HK-2 (cell line): Measurements from ENCODE around the gene TYK2.
A peak's percentile ranks its signal among the peaks of the same experiment; 100 is the strongest.

Experiments used
- DNase-seq: peaks from one replicate; pipeline ENCODE4 v3.0.0-alpha.2; 2018; ENCODE audit not compliant: unreplicated experiment

The TYK2 gene

GRCh38 chr19:10315335-10316214, 64.8 kb downstream of the TYK2 start, which contains the start of gene FDX2:
Gene FDX2 (minus strand): TSS chr19:10316015. CDS start chr19:10315996, 19 bp downstream.
- DNase-seq: peak; percentile 91

GRCh38 chr19:10309423-10309822, 70.9 kb downstream of the TYK2 start, which contains the start of gene ZGLP1:
Gene ZGLP1 (minus strand): TSS chr19:10309815.
- DNase-seq: no peak

- no peak for DNase-seq
Measured at GRCh38 chr19:10306327-10306726, 74.0 kb downstream of the TYK2 start.

- no peak for DNase-seq
Measured at GRCh38 chr19:10305139-10305806, 75.1 kb downstream of the TYK2 start.
